Fibroblast of gingiva (primary cell): Measurements from ENCODE around the gene CFTR.
"Not testable (repeated sequence)": the region's sequence is repeated elsewhere in the genome, so short reads cannot be mapped to it uniquely, and the experiment has no call there.

Experiments used
- DNase-seq: peaks from one replicate; pipeline ENCODE4 v3.0.0-alpha.2; 2011; ENCODE audit warnings: low read depth

Gene CFTR

DNA sequence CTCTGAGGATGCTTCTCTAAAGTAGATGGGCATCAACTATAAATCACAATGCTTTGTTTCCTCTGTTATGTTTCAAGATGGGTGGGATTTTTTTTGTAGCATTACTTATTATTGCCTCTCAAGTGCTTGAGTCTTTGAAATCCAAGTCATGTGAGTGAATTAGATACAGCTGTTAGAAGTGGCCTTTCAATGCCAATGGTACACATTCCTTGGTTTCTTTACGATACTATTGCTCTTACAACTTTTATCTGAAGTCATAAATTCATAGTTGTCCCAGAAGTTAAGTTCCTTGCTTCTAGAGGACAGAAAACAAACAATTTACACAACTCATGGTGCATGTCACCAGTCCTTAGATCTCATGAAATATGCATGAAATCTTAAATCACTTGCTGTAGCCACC is 15.5 kb downstream of the CFTR start:
- no peak for DNase-seq

DNA sequence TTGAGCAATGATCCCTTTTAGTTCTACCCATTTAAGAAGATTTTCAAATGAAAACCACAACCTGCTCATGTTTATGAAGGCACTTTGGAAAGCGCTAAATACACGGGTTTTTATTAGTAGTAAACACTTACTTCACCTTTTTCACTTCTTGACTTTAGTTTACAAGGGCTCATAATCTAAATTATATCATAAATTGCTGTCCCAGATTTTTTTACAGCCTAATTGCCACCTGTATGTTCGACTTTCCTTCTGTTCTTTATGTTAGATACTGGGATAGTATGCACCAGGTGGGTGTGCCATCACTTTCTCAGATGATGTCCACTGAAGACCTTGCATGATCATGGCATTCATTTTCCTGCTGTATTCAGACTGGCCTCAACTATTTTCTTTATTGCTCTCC is 22.5 kb downstream of the CFTR start:
- DNase-seq, result no peak

DNA sequence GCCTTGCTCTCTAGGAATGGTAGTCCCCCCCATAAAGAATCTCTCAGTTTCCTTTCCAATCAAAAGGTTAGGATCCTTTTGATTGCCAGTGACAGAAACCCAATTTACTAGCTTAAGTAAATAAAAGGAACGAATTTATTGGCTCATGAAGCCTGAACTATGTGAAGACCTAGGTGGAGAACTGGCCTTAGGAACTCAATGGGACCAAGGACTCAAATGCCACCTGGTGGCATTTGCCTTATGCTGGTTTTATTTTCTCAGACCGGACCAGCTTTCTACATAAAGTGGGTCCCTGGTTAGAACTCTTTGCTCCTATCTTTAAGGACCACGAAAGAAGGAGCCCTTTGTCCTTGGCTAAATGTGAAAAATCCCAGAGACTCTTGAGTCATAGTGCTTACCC is 25.4 kb downstream of the CFTR start:
- no peak for DNase-seq

- no peak for DNase-seq
Measured at GRCh38 chr7:117508676-117509075, 28.9 kb downstream of the CFTR start.

DNA sequence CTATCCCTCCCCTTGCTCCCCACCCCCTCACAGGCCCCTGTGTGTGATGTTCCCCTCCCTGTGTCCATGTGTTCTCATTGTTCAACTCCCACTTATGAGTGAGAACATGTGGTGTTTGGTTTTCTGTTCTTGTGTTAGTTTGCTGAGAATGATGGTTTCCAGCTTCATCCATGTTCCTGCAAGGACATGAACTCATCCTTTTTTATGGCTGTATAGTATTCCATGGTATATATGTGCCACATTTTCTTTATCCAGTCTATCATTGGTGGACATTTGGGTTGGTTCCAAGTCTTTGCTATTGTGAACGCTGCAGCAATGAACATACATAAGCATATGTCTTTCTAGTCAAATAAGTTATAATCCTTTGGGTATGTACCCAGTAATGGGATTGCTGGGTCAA is 37.4 kb downstream of the CFTR start:
- DNase-seq, result not testable (repeated sequence)

DNA sequence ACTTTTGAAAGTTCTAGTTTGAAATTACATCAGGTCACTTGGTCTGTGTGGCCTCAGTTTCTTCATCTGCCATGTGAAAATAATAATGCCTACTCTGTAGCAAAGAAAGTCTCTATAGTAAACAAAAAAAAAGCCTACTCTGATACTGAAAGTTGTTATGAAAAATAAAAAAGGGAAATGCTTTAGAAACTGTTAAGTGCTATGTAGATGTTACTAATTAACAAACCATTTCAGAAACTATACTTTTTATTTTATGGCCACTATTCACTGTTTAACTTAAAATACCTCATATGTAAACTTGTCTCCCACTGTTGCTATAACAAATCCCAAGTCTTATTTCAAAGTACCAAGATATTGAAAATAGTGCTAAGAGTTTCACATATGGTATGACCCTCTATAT is 50.6 kb downstream of the CFTR start:
- DNase-seq, result no peak

- DNase-seq, result no peak
Measured at GRCh38 chr7:117531595-117532244, 51.9 kb downstream of the CFTR start.

DNA sequence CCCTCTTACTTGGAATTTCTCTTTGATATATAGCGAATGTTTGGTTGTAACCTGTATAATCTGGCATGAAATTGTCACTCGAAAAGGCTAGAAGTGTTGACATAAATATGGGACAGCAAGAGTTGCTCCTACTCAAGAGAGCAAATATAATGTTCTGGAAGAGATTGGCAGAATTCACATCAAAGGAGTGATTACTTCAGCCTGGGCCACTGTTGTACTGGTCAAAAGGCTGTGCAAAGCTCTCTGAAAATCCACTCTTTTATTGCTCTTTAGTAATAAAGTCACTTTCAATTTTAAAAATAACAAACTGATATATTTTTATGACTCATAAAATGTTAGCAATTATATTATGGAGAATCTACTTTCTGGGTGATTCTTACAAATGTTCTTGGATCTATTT is 58.2 kb downstream of the CFTR start:
- no peak for DNase-seq

- DNase-seq, result no peak
Measured at GRCh38 chr7:117544061-117544460, 64.2 kb downstream of the CFTR start.

- DNase-seq, result no peak
Measured at GRCh38 chr7:117548035-117548434, 68.2 kb downstream of the CFTR start.

DNA sequence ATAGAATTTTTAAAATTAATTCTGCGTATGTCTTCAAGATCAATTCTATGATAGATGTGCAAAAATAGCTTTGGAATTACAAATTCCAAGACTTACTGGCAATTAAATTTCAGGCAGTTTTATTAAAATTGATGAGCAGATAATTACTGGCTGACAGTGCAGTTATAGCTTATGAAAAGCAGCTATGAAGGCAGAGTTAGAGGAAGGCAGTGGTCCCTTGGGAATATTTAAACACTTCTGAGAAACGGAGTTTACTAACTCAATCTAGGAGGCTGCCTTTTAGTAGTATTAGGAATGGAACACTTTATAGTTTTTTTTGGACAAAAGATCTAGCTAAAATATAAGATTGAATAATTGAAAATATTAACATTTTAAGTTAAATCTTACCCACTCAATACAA is 70.8 kb downstream of the CFTR start:
- no peak for DNase-seq

GRCh38 chr7:117552660-117553059 is 72.8 kb downstream of the CFTR start:
- DNase-seq, result no peak

- DNase-seq, result no peak
Measured at GRCh38 chr7:117555260-117555659, 75.4 kb downstream of the CFTR start.

- DNase-seq, result no peak
Measured at GRCh38 chr7:117559391-117559790, 79.6 kb downstream of the CFTR start.

- DNase-seq, result no peak
Measured at GRCh38 chr7:117560030-117560429, 80.2 kb downstream of the CFTR start.

DNA sequence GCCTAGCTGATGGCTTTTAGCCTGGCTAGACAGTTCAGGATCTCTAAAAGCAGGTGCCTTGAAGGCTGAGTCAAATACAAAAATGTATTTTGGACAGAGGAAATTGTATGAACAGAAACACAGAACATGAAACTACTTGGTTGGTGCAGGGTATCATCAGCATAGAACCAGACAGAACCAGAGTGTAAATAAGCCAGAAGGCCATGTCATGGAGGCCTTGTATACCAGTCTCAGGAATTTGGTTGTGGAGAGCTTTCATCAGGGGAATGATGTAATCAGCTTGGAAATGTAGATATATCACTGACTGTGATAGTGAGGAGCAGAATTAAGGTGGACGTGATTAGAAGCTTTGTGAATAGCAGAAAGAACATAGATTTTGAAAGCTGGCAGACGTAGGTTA is 82.9 kb downstream of the CFTR start:
- no peak for DNase-seq

DNA sequence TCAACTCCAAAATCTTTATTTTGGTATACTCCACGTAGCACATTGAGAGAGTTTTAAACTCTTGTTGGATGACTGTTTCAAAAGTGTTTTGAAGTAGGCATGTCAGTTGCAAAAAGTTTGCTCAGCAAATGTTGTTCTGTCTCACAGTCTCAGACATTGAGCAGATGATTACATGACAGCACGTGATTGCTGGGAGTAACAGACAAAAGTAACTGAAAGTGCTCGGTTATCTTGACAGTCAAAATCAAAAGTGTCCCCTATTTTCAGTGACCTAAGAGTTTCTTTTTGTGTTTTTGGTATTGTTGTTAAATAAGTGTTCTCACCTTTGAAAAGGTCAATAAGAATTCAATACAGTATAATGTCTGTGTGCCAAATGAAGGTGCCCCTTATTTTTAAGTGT is 84.3 kb downstream of the CFTR start:
- DNase-seq, result no peak

DNA sequence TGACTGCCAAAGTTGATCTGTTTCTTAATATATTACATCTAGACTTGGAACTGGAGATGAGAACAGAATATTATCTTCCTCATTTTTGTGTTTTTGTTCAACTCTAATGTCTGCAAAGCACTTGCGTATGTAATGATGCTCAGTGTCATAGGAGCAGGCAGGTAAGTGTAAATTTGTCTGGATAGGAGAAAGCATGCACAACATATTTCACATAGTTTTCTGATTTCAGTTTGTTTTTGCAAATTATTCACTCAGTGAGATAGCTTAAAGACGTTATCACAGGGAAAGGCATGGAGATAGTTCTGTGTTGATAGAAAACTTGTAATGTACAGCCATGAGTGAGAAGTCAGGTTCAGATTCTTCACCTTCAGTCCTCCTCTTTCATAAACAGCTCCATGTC is 84.8 kb downstream of the CFTR start:
- DNase-seq, result no peak

DNA sequence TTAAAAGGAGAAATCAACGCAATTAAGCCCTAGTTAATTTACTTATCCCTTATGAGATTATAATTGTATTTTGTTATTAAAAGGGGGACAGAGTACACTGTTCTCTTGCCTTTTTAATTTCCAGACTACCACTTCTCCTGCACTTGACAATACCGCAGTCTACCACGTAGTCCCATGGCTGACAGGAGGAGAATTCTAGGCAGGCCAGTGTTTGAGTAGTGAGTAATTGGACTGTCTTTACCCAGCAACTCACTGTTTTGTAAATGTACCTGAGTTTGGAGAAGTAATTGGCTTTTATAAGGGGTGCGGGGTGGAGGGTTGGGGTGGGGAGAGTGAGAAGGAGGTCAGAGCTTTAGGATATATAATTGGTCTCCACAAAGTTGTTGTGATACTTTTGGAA is 85.4 kb downstream of the CFTR start:
- no peak for DNase-seq

GRCh38 chr7:117567781-117568180 is 88.0 kb downstream of the CFTR start:
- peak; percentile 13 for DNase-seq

GRCh38 chr7:117572856-117573620 is 93.2 kb downstream of the CFTR start:
- no peak for DNase-seq

GRCh38 chr7:117581424-117581823 is 101.6 kb downstream of the CFTR start:
- no peak for DNase-seq

DNA sequence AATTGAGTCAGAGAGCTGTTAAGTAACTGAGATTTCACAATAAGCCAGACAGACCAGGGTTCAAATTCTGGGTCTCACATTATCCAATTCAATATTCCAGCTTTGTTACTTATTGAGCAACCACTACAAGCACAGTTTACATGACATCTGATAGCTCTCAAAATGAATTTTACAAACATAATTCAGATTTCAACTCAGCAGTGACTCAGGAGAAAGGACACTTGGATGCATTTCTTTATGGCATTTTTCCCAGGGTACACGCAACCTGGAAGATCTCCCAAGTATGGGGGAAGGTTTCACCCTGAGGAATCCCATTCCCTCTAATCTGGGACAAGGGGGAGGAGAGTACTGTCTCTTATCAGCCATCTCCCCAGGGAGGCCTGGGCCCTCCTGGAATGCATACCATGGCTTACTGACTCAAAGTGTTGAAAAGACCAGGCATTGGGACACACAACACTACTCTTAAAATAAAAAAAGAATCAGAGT is 102.4 kb downstream of the CFTR start:
- peak; percentile 92 for DNase-seq

DNA sequence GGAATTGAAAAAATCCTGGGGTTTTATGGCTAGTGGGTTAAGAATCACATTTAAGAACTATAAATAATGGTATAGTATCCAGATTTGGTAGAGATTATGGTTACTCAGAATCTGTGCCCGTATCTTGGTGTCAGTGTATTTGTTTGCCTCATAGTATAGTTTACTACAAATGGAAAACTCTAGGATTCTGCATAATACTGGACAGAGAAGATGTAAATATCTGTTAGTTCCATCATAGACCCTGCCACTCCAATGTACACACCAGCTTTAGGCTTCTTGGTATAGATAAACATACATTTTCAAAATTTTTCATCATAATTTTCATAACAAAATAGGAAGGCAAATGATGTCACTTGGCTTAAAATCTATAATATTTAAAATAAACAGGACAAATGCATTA is 108.1 kb downstream of the CFTR start:
- DNase-seq, result no peak
